ENCODE data around the gene SETD9.

The SETD9 gene

DNA sequence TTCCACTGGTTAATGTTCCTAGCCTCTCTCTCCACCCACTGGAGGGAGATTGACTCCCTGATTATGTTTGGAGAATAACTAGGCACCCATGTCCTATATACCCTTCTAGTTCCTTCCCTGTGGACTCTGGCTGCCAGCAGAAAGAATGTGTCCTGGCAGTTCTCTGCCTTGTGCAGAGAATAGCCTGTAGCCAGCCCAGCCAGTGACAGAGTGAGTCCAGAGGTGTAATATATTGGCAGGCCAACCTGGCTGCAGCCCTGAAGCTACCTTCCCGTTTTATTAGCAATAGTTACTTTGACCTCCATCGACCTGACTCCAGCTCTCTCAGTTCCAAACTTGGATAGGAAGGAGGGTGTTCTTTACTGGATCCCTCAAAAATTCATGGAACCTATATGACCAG, 8.1 kb downstream of the SETD9 start:
- Histone ChIP-seq H3K36me3 (replicated peaks) (peaks cover 6% of the 10 kb centered on the region), H3K4me3 (ENCODE audit: low read depth, low read length) (no peak overlapping the region), H3K27ac (no peak overlapping the region), H3K27me3 (replicated peaks) (no peaks in the 10 kb centered on the region)
- no peak for DNase-seq
- TF ChIP-seq, protein P1, sequence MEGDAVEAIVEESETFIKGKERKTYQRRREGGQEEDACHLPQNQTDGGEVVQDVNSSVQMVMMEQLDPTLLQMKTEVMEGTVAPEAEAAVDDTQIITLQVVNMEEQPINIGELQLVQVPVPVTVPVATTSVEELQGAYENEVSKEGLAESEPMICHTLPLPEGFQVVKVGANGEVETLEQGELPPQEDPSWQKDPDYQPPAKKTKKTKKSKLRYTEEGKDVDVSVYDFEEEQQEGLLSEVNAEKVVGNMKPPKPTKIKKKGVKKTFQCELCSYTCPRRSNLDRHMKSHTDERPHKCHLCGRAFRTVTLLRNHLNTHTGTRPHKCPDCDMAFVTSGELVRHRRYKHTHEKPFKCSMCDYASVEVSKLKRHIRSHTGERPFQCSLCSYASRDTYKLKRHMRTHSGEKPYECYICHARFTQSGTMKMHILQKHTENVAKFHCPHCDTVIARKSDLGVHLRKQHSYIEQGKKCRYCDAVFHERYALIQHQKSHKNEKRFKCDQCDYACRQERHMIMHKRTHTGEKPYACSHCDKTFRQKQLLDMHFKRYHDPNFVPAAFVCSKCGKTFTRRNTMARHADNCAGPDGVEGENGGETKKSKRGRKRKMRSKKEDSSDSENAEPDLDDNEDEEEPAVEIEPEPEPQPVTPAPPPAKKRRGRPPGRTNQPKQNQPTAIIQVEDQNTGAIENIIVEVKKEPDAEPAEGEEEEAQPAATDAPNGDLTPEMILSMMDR (IDR thresholded peaks at IDR 0.05; ENCODE audit: low read depth, low read length, missing control alignments): no peak
- in situ Hi-C loops (cut with HindIII; ENCODE audit: low pct_ligation_motif_present, low sequenced_read_pairs): loop anchor here (25.0 kb wide), 1 partner anchor 345 kb away; no protein-coding TSS in a partner anchor

DNA sequence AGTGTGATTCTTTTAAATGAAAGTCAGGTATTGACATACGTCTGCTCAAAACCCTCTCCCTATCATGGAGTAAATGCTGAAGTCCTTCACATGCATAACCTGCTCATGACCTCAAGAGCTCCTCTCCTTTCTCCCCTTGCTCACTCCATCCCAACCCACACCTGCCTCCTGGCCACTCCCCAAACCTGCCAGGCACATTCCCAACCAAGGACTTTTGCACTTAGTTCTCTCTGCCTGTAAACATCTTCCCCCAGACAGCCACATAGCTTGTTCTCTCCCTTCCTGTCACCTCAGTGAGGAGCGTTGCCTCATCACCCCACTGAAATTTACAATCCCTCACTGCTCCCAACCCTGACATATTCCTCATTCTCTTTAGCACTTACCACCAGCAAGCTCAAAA, 8.7 kb downstream of the SETD9 start:
- H3K27me3 ChIP-seq (replicated peaks): no peaks in the 10 kb centered on the region
- in situ Hi-C loops (cut with HindIII; ENCODE audit: low pct_ligation_motif_present, low sequenced_read_pairs): loop anchor here (25.0 kb wide), 1 partner anchor 344 kb away; no protein-coding TSS in a partner anchor
- H3K4me3 ChIP-seq (ENCODE audit: low read depth, low read length): no peak overlapping the region
- DNase-seq: no peak
- no peak overlapping the region for H3K27ac ChIP-seq
- peaks cover 8% of the 10 kb centered on the region for H3K36me3 ChIP-seq (replicated peaks)
- TF ChIP-seq, protein P1 (IDR thresholded peaks at IDR 0.05; ENCODE audit: low read depth, low read length, missing control alignments): no peak

DNA sequence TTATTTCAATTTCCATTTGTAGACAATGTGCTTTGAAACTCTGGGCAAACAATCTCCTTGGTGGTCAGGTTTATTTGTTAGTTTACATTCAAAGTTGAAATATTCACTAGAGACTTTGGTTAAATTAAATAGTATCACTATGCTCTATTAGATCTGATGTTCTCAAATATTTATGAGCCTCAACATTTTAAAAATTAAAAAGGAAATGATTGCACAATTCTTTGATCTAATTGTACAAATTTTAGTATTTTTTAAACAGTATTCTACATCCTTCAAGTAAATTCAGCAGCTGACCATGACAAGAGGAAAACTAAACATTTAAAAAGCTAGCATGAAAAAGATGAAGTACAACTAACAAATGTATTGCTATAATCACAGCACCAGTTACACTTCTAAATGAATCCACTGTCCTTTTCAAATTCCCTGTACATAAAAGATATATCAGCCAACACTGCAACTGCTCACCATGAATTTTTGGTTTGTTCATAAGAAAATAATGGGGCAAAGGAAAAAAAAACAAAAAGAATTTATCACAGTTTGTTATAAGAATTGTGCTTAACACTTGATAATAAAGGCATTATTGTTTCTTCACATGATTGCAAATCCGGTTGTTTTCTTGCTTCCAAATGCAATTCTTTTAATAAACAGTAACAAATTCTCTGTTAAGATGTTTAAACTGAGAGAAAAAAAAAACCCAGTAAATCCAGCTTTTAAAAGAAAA, 10.7 kb downstream of the SETD9 start:
- no peaks in the 10 kb centered on the region for H3K27me3 ChIP-seq (replicated peaks)
- H3K27ac ChIP-seq: no peak overlapping the region
- in situ Hi-C loops (cut with HindIII; ENCODE audit: low pct_ligation_motif_present, low sequenced_read_pairs): loop anchor here (25.0 kb wide), 1 partner anchor 342 kb away; no protein-coding TSS in a partner anchor
- peaks cover 19% of the 10 kb centered on the region for H3K36me3 ChIP-seq (replicated peaks)
- no peak for DNase-seq
- no peak overlapping the region for H3K4me3 ChIP-seq (ENCODE audit: low read depth, low read length)
- TF ChIP-seq, protein P1 (IDR thresholded peaks at IDR 0.05; ENCODE audit: low read depth, low read length, missing control alignments): no peak

DNA sequence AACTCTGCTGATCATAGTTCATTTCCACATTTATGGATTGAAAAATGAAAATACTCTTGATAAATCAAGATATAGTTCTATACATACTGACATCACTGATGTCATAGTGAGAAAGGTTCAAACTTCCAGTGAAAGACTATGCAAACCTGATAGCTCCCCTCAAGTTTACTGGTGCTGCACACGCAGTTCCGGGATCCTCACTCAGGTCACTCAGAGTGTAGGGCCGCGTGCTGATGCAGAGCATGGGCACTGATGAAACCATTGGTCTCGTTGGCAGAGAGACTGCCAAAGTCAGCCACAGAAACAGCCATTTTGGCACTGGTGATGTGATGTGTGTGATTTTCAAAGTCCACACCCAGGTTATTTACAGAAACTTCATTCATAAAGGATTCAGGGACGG, 13.5 kb downstream of the SETD9 start:
- in situ Hi-C loops (cut with HindIII; ENCODE audit: low pct_ligation_motif_present, low sequenced_read_pairs): loop anchor here (25.0 kb wide), 1 partner anchor 339 kb away; no protein-coding TSS in a partner anchor
- DNase-seq: no peak
- Histone ChIP-seq H3K27me3 (replicated peaks) (no peaks in the 10 kb centered on the region), H3K27ac (no peak overlapping the region), H3K4me3 (ENCODE audit: low read depth, low read length) (no peak overlapping the region), H3K36me3 (replicated peaks) (peaks cover 25% of the 10 kb centered on the region)
- TF ChIP-seq, protein P1 (IDR thresholded peaks at IDR 0.05; ENCODE audit: low read depth, low read length, missing control alignments): no peak

DNA sequence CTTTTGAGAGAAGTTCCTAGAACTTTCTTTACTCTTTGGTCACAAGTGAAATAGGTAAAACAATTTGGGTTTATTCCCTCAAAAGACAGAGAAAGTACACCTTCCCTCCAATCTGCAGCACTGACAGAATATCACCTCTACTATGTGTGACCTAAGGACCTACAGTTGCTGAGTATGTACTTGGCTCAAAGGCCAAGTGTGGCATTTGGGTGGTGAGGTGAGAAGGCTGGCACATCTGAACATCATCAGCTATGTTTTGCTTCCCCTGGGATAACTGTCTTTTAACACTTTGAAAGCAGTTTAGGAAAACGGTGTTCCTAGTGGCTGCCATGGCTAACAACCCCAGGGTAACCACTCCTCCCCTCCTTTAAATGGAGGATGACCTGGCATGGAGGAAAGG, 24.9 kb downstream of the SETD9 start:
- H3K36me3 ChIP-seq (replicated peaks): peaks cover 58% of the 10 kb centered on the region
- in situ Hi-C loops (cut with HindIII; ENCODE audit: low pct_ligation_motif_present, low sequenced_read_pairs): no loop called here
- TF ChIP-seq, protein P1 (IDR thresholded peaks at IDR 0.05; ENCODE audit: low read depth, low read length, missing control alignments): no peak
- H3K4me3 ChIP-seq (ENCODE audit: low read depth, low read length): no peak overlapping the region
- no peaks in the 10 kb centered on the region for H3K27me3 ChIP-seq (replicated peaks)
- no peak overlapping the region for H3K27ac ChIP-seq
- DNase-seq: no peak

Data from brain microvascular endothelial cell (primary cell).